Cardiac fibroblast (primary cell): ENCODE results near the gene PNMA6F.

ENCODE experiments used
- DNase-seq, 2 donors: peaks; one replicate each; pipeline versions ENCODE4 v3.0.0 to v3.0.0-alpha.2; 2010; ENCODE audit warnings: low read depth in 2 of 2
- H3K4me3 ChIP-seq, 2 donors: replicated peaks in 1 of 2; 1 replicate in 1 of 2; 2 replicates in 1 of 2; pipeline ENCODE4 v1.5.1; 2011; ENCODE audit warnings: low read depth in 2 of 2, low read length in 2 of 2, mild to moderate bottlenecking in 2 of 2, moderate library complexity in 1 of 2
- CTCF ChIP-seq: IDR thresholded peaks from one replicate; pipeline ENCODE4 v1.5.1; 2011; ENCODE audit warnings: low read depth, mild to moderate bottlenecking, low read length, inconsistent platforms

Gene PNMA6F

DNA sequence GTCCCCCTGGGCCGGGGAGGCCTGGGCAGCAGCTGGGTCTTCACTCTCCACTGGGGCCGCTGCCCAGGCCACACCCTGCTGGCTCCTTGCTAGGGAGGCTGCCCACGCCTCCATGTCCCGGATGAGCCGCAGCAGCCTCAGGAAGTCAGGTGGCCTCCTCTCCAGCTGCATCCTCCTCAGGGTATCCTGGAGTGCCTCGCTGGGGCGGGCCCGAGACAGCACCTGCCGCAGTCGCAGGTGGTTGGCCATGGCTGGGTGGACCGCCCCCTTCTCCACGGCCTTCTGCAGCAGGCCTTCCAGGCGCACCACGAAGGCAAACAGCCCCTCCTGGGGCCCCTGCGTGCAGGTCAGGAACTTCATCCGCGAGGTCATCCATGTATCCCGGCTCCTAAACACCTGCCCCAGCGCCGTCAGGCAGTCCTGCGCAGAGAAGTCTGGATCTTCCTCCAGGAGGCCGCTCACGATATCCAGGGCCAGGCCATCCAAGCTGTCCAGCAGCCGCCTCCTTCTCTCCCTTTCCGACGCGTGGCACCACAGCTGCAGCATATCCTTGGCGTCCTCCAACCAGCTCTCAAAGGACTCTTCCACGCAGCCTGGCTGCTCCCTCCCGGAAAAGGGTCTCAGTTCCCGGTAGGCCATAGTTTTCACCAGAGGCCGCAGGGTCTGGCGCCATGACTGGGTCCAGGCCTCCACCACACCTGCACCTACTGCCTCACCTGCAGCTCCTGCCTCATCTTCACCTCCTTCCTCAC lies 2.1 kb downstream of the PNMA6F start:
- no peak overlapping the region for H3K4me3 ChIP-seq
- no peak for TF ChIP-seq CTCF
- no peak for DNase-seq

DNA sequence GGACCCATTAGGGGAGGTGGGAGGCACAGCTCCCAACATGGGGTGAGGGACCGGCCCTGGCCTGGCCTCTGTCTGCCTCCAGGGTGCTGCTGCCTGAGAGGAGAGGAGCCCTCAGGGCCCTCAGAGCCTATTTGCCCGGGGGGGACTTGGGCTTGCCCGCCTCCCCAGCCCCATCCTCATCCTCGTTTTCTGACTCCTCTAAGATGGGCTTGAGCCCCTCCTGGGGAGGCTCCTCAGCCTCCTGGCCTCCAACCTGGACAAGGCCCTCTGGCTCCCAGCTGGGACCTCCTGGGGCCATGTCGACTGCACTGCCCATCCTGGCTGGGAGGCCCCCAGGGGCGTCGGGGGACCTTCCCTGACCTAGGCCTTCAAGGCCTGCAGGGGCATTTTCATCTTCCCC lies 2.8 kb downstream of the PNMA6F start:
- H3K4me3 ChIP-seq = no peak overlapping the region
- TF ChIP-seq CTCF = no peak
- DNase-seq = no peak

DNA sequence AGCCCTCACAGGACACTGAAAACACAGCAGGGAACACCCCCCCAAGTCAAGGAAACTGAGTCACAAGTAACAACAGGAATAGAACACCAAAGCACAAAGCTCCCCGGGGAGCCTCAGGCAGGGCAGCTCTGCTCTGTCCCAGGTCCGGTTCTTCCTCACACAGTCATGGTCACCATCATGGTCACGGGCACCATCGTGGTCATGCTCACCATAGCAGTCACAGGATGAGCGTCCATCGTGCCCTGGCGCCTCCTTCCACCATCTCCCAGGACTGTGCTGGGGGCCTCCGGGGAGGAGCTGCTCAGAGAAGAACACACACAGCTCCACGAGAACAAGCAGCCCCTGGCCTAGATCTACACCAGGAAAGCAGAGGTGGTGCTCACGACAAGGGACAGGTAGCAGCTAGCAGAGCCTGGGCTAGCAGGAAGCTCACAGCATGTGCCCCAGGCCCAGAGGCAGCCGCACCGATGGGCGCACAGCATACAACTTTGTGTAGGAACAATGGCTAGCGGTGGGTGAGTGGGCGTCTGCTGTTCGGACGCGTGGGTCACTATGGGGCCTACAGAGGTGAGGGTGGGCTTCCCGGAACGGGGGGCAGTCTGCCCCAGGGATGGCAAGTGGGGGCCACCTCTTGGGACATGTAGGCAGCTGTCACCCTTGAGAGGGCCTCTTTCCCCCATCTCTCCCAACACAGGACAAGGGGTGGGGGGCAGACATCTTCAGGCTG lies 3.4 kb downstream of the PNMA6F start:
- no peak for TF ChIP-seq CTCF
- DNase-seq = no peak
- no peak overlapping the region for H3K4me3 ChIP-seq

DNA sequence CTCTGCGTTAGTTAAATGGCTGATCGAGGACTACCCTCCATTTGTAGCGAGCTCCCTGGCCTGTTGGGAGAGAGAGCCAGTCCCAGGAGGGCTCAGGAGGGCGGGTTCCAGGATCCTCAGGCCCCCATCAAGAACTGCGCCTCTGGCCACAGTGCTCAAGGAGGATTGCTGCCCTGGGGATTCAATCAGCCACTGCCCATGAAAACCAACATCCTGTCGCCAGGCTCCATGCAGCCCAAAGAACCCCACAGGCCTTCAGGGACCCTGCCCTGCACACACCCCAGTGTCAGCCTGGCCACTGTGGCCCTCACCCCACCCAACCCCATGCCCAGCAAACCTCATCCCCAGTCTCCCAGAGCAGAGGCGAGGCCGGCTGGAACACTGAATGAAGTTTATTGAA lies 4.3 kb downstream of the PNMA6F start:
- no peak overlapping the region for H3K4me3 ChIP-seq
- no peak for DNase-seq
- TF ChIP-seq CTCF = no peak

- no peak overlapping the region for H3K4me3 ChIP-seq
- TF ChIP-seq CTCF = no peak
- no peak for DNase-seq
Observed at GRCh38 chrX:153312842-153313241, 8.7 kb downstream of the PNMA6F start.

GRCh38 chrX:153312041-153312440 lies 9.5 kb downstream of the PNMA6F start:
- H3K4me3 ChIP-seq = no peak overlapping the region
- TF ChIP-seq CTCF = no peak

More at GRCh38 chrX:153312041-153312440, 9.5 kb downstream of the PNMA6F start:
- DNase-seq = no peak
